Mesendoderm (in vitro differentiated cells): Measurements from ENCODE around the gene CHCHD6. TPM values are rescaled to one million over a fixed set of nuclear protein-coding genes. Genes with fewer than 3 reads are reported as not detected.
A peak's percentile ranks its signal among the peaks of the same experiment; 100 is the strongest.

Experiments
- DNase-seq: peaks from one replicate; pipeline ENCODE4 v3.0.0; 2013
- H2AK5ac ChIP-seq: 2 replicates; pipeline ENCODE4 v1.6.1; 2013; ENCODE audit warnings: low read length, inconsistent platforms
- H2BK120ac ChIP-seq: 2 replicates; pipeline ENCODE4 v1.6.1; 2013; ENCODE audit warnings: low read depth, mild to moderate bottlenecking, low read length, moderate library complexity, mixed read lengths
- H2BK15ac ChIP-seq: replicated peaks from 2 replicates; pipeline ENCODE4 v1.6.1; 2013; ENCODE audit warnings: low read depth, mild to moderate bottlenecking, moderate library complexity
- H2BK5ac ChIP-seq: 2 replicates; pipeline ENCODE4 v1.6.1; 2013; ENCODE audit warnings: low read length, inconsistent platforms
- H3K18ac ChIP-seq: 2 replicates; pipeline ENCODE4 v1.6.1; 2013; ENCODE audit warnings: mild to moderate bottlenecking, low read length, mixed read lengths
- H3K23ac ChIP-seq: one replicate; pipeline ENCODE4 v1.6.1; 2013; ENCODE audit warnings: low read length
- H3K27ac ChIP-seq: 2 replicates; pipeline ENCODE4 v1.5.1; 2013; ENCODE audit warnings: low read depth, mild to moderate bottlenecking, inconsistent platforms, low read length, moderate library complexity
- H3K27me3 ChIP-seq: 2 replicates; pipeline ENCODE4 v1.6.1; 2013; ENCODE audit warnings: low read length, control low read depth, mild to moderate bottlenecking, inconsistent platforms; ENCODE audit not compliant: insufficient read depth, poor library complexity
- H3K36me3 ChIP-seq: 2 replicates; pipeline ENCODE4 v1.6.1; 2013; ENCODE audit warnings: low read length, inconsistent platforms; ENCODE audit not compliant: control insufficient read depth, insufficient read depth
- H3K4ac ChIP-seq: one replicate; pipeline ENCODE4 v1.6.1; 2013; ENCODE audit warnings: low read depth, mild to moderate bottlenecking, low read length, moderate library complexity
- H3K4me1 ChIP-seq: 2 replicates; pipeline ENCODE4 v1.6.1; 2013; ENCODE audit warnings: low read depth, low read length, inconsistent platforms; ENCODE audit not compliant: control insufficient read depth
- H3K4me2 ChIP-seq: 2 replicates; pipeline ENCODE4 v1.6.1; 2013; ENCODE audit warnings: low read length
- H3K4me3 ChIP-seq: 2 replicates; pipeline ENCODE4 v1.5.1; 2013; ENCODE audit warnings: mild to moderate bottlenecking, low read length
- H3K56ac ChIP-seq: one replicate; pipeline ENCODE4 v1.6.1; 2013; ENCODE audit warnings: low read length
- H3K79me1 ChIP-seq: 2 replicates; pipeline ENCODE4 v1.6.1; 2013; ENCODE audit warnings: low read length, inconsistent platforms
- H3K79me2 ChIP-seq: 2 replicates; pipeline ENCODE4 v1.6.1; 2013; ENCODE audit warnings: mild to moderate bottlenecking, low read length; ENCODE audit not compliant: control insufficient read depth, insufficient read depth
- H3K9ac ChIP-seq: 2 replicates; pipeline ENCODE4 v1.6.1; 2013; ENCODE audit warnings: low read length, inconsistent platforms
- H4K5ac ChIP-seq: one replicate; pipeline ENCODE4 v1.6.1; 2013; ENCODE audit warnings: low read length
- H4K8ac ChIP-seq: one replicate; pipeline ENCODE4 v1.6.1; 2013; ENCODE audit warnings: low read depth, mild to moderate bottlenecking, control low read depth, low read length, moderate library complexity
- WGBS: extraction: QIAGEN DNeasy Blood & Tissue Kit; methylation state at CpG from one replicate; pipeline ENCODE4 v1.1.7; 2013; ENCODE audit warnings: low lambda C conversion rate, missing lambda C conversion rate; ENCODE audit not compliant: insufficient coverage; ENCODE audit errors: extremely low coverage; 5-methylcytosine and 5-hydroxymethylcytosine counted together
- polyA plus RNA-seq, 2 experiments: library from polyadenylated mRNA; stranded (reverse); fragments of 200-250 nt; gene quantifications; one replicate each; pipeline ENCODE4 v1.2.3, GENCODE V29; 2013

CHCHD6 gene
- 19.3 TPM for polyA plus RNA-seq (2013, experiment 1 of 2)
- 20.7 TPM for polyA plus RNA-seq (2013, experiment 2 of 2)

- peaks cover 3% of the 10 kb centered on the region for H3K4me1 ChIP-seq
- peak; percentile 99 for DNase-seq
- peaks cover 13% of the 10 kb centered on the region for H3K79me1 ChIP-seq
- no peak within 1 kb of the TSS for H4K5ac ChIP-seq
- no peak within 1 kb of the TSS for H3K27ac ChIP-seq
- peaks cover 3% of the 10 kb centered on the region for H3K79me2 ChIP-seq
- peak within 1 kb of the TSS; percentile 95 for H3K4me2 ChIP-seq
- H3K18ac ChIP-seq = no peak within 1 kb of the TSS
- no CpG with 5 or more reads among the region's 69 CpGs for WGBS
- no peak within 1 kb of the TSS for H2AK5ac ChIP-seq
- H3K27me3 ChIP-seq = peaks cover 1% of the 10 kb centered on the region
- H3K9ac ChIP-seq = peak within 1 kb of the TSS; percentile 76
- H4K8ac ChIP-seq = no peak within 1 kb of the TSS
- peak within 1 kb of the TSS; percentile 90 for H3K56ac ChIP-seq
- no peak within 1 kb of the TSS for H2BK15ac ChIP-seq
- peak within 1 kb of the TSS; percentile 45 for H3K23ac ChIP-seq
- H3K4ac ChIP-seq = no peak within 1 kb of the TSS
- no peaks in the 10 kb centered on the region for H3K36me3 ChIP-seq
- H3K4me3 ChIP-seq = peak within 1 kb of the TSS; percentile 79
- no peak within 1 kb of the TSS for H2BK120ac ChIP-seq
- H2BK5ac ChIP-seq = no peak within 1 kb of the TSS
These were observed at the start of gene CHCHD6 for GRCh38 chr3:126703512-126704493. Gene CHCHD6 (plus strand): TSS chr3:126704240. CDS start chr3:126704313, 73 bp downstream.

GRCh38 chr3:126654571-126655383 lies 49.3 kb upstream of the CHCHD6 start, which contains the start of gene TXNRD3:
Gene TXNRD3 (minus strand): TSS chr3:126655124.
- Histone ChIP-seq H3K4me2 (peak within 1 kb of the TSS; percentile 74), H3K79me1 (no peaks in the 10 kb centered on the region), H3K79me2 (no peaks in the 10 kb centered on the region), H3K27ac (no peak within 1 kb of the TSS), H2AK5ac (no peak within 1 kb of the TSS), H3K4me1 (no peaks in the 10 kb centered on the region), H3K9ac (peak within 1 kb of the TSS; percentile 79), H3K4me3 (peak within 1 kb of the TSS; percentile 32), H3K27me3 (no peaks in the 10 kb centered on the region), H3K36me3 (no peaks in the 10 kb centered on the region), H3K23ac (peak within 1 kb of the TSS; percentile 80), H2BK5ac (no peak within 1 kb of the TSS), H4K5ac (no peak within 1 kb of the TSS), H2BK15ac (no peak within 1 kb of the TSS), H3K4ac (no peak within 1 kb of the TSS), H3K56ac (peak within 1 kb of the TSS; percentile 92), H4K8ac (peak within 1 kb of the TSS; percentile 29), H2BK120ac (no peak within 1 kb of the TSS), H3K18ac (peak within 1 kb of the TSS; percentile 85)
- WGBS = no CpG with 5 or more reads among the region's 102 CpGs
- peak; percentile 69 for DNase-seq

- Histone ChIP-seq H3K36me3 (no peaks in the 10 kb centered on the region), H3K79me1 (no peaks in the 10 kb centered on the region), H3K4ac (no peak overlapping the region), H2BK5ac (no peak overlapping the region), H2BK15ac (no peak overlapping the region), H3K27ac (no peak overlapping the region), H4K5ac (no peak overlapping the region), H4K8ac (no peak overlapping the region), H3K4me2 (no peak overlapping the region), H3K79me2 (no peaks in the 10 kb centered on the region), H2BK120ac (no peak overlapping the region), H3K4me3 (no peak overlapping the region), H3K9ac (no peak overlapping the region), H3K4me1 (no peaks in the 10 kb centered on the region), H3K23ac (no peak overlapping the region), H2AK5ac (no peak overlapping the region), H3K56ac (no peak overlapping the region), H3K27me3 (no peaks in the 10 kb centered on the region), H3K18ac (no peak overlapping the region)
- DNase-seq = no peak
- WGBS = no CpG with 5 or more reads among the region's 11 CpGs
These were observed 48.2 kb upstream of the CHCHD6 start for GRCh38 chr3:126655887-126656286.

- H3K18ac ChIP-seq = no peak overlapping the region
- no peak overlapping the region for H3K4me3 ChIP-seq
- no peaks in the 10 kb centered on the region for H3K79me2 ChIP-seq
- no peak overlapping the region for H3K23ac ChIP-seq
- no peak overlapping the region for H3K27ac ChIP-seq
- H3K9ac ChIP-seq = no peak overlapping the region
- no peak overlapping the region for H3K4ac ChIP-seq
- H3K27me3 ChIP-seq = no peaks in the 10 kb centered on the region
- H3K4me1 ChIP-seq = no peaks in the 10 kb centered on the region
- no peak overlapping the region for H4K5ac ChIP-seq
- H3K79me1 ChIP-seq = no peaks in the 10 kb centered on the region
- no peak overlapping the region for H2BK15ac ChIP-seq
- no peak overlapping the region for H2AK5ac ChIP-seq
- H4K8ac ChIP-seq = no peak overlapping the region
- no CpG with 5 or more reads among the region's 8 CpGs for WGBS
- H3K56ac ChIP-seq = no peak overlapping the region
- no peak overlapping the region for H3K4me2 ChIP-seq
- no peaks in the 10 kb centered on the region for H3K36me3 ChIP-seq
- H2BK120ac ChIP-seq = no peak overlapping the region
- no peak overlapping the region for H2BK5ac ChIP-seq
- no peak for DNase-seq
These were observed 47.5 kb upstream of the CHCHD6 start for GRCh38 chr3:126656371-126657134.

- Histone ChIP-seq H3K79me2 (no peaks in the 10 kb centered on the region), H2BK120ac (no peak overlapping the region), H3K27ac (no peak overlapping the region), H3K4me2 (no peak overlapping the region), H4K5ac (no peak overlapping the region), H3K9ac (no peak overlapping the region), H3K56ac (no peak overlapping the region), H2AK5ac (no peak overlapping the region), H2BK15ac (no peak overlapping the region), H3K27me3 (no peaks in the 10 kb centered on the region), H3K23ac (no peak overlapping the region), H3K79me1 (no peaks in the 10 kb centered on the region), H2BK5ac (no peak overlapping the region), H3K4ac (no peak overlapping the region), H3K4me1 (no peaks in the 10 kb centered on the region), H3K36me3 (no peaks in the 10 kb centered on the region), H3K4me3 (no peak overlapping the region), H4K8ac (no peak overlapping the region), H3K18ac (no peak overlapping the region)
- no peak for DNase-seq
- no CpG with 5 or more reads among the region's 2 CpGs for WGBS
These were observed 46.1 kb upstream of the CHCHD6 start for GRCh38 chr3:126657901-126658300.
